Right lobe of liver (tissue), 6 donors: Measurements from ENCODE around the gene PTCRA. TPM values are rescaled to one million over a fixed set of nuclear protein-coding genes. Genes with fewer than 3 reads are reported as not detected.

Source experiments
- ATAC-seq, 4 donors: fragments of 200-7000 bp; cut with Tn5 transposase; one replicate each; pipeline ENCODE4 v1.9.1; 2020; ENCODE audit warnings: mild to moderate bottlenecking in 4 of 4, moderate library complexity in 4 of 4
- DNase-seq, 3 donors: peaks; one replicate each; pipeline ENCODE4 v3.0.0-alpha.2; 2020
- H3K27ac ChIP-seq, 3 donors: fragments of 200-600 bp; one replicate each; pipeline ENCODE4 v1.8.0; 2022
- H3K27me3 ChIP-seq, 2 donors: fragments of 200-600 bp; one replicate each; pipeline ENCODE4 v1.8.0; 2022
- H3K36me3 ChIP-seq, 4 donors: fragments of 200-600 bp; sonication (generic) in 1 of 4; one replicate each; pipeline versions ENCODE4 v1.5.1 to v1.8.0; 2017 to 2022; ENCODE audit warnings: control low read depth in 1 of 4
- H3K4me1 ChIP-seq, 4 donors: fragments of 200-600 bp; sonication (generic) in 1 of 4; one replicate each; pipeline versions ENCODE4 v1.5.1 to v1.8.0; 2017 to 2022; ENCODE audit warnings: control low read depth in 1 of 4
- H3K4me3 ChIP-seq, 3 donors: fragments of 200-600 bp; one replicate each; pipeline ENCODE4 v1.8.0; 2022
- H3K9me3 ChIP-seq, 4 donors: fragments of 200-600 bp; sonication (generic) in 1 of 4; one replicate each; pipeline versions ENCODE4 v1.5.1 to v1.8.0; 2017 to 2022; ENCODE audit warnings: control low read depth in 1 of 4
- CTCF ChIP-seq, 4 donors: fragments of 200-600 bp in 3 of 4; fragments of 450-650 bp in 1 of 4; IDR thresholded peaks; one replicate each; pipeline versions ENCODE4 v1.5.1 to v1.8.0; 2016 to 2022; ENCODE audit warnings: antibody characterized with exemption in 4 of 4, mild to moderate bottlenecking in 2 of 4
- POLR2A ChIP-seq: fragments of 450-650 bp; IDR thresholded peaks from one replicate; pipeline ENCODE4 v1.6.1; 2017; ENCODE audit warnings: antibody characterized with exemption, mild to moderate bottlenecking
- WGBS: methylation state at CpG from one replicate; pipeline ENCODE4 v1.1.6; 2018; ENCODE audit warnings: low coverage, low lambda C conversion rate; ENCODE audit not compliant: insufficient coverage; ENCODE audit errors: missing lambda C conversion rate; 5-methylcytosine and 5-hydroxymethylcytosine counted together
- intact Hi-C, 2 donors: fragments of 100-400 bp; cut with DNase I; formaldehyde crosslinking; loops; one replicate each; pipeline versions ENCODE4 v1.11.2 to v1.14.1; 2022
- total RNA-seq, 6 experiments: library from RNA; depleted of rRNA in 2 of 6; stranded (reverse); fragments of >200 nt in 2 of 6; fragmentation: NEBNext Ultra II Directional in 3 of 6; extraction: Animal tissue kit (Norgen Biotek cat#: 25700) in 3 of 6; gene quantifications; one replicate each; pipeline versions ENCODE4 v1.1.0 to v1.2.4, GENCODE V29; 2016 to 2023
- donor health status: DM: no; HTN: yes; CAD: no.
- donor health status: DM: no; HTN: no; CAD: no.
- donor health status: DM: no; HTN: no; CAD: no.
- donor health status: DM: no; HTN: yes; CAD: no.
- donor health status: DM: no; HTN: yes; CAD: no.

The PTCRA gene
- total RNA-seq, 6 experiments from 2014 or later, result 0.31 to 0.46 (median 0.37) TPM; not detected in 3

- Histone ChIP-seq H3K4me1 (peaks cover 0 to 8% (median 3%) of the 10 kb centered on the region in 4 donors), H3K27ac (peak overlapping the region in 2 of 3 donors; percentile 78 to 93), H3K9me3 (no peaks in the 10 kb centered on the region), H3K27me3 (no peaks in the 10 kb centered on the region), H3K4me3 (peak overlapping the region; percentile 51 to 93 (median 86)), H3K36me3 (peaks cover 0 to 26% (median 8%) of the 10 kb centered on the region in 4 donors)
- ATAC-seq, result no peak
- intact Hi-C loops, result no loop called here
- no peak for DNase-seq
- no peak for TF ChIP-seq CTCF (IDR thresholded peaks at IDR 0.05)
- TF ChIP-seq POLR2A, result no peak
- WGBS, result 14% methylated on average over 10 of the region's 13 CpGs
Observed at GRCh38 chr6:42959917-42960242, 44.0 kb downstream of the PTCRA start.

GRCh38 chr6:42960243-42961019 lies 44.6 kb downstream of the PTCRA start, which contains the start of gene GNMT:
Gene GNMT, plus strand, starts transcription at chr6:42960754. Its CDS starts 14 bp downstream, at chr6:42960768.
- ATAC-seq, result peak; percentile 91 to 95 (median 92)
- WGBS, result 10% methylated on average over 9 of the region's 62 CpGs
- H3K27me3 ChIP-seq, result no peaks in the 10 kb centered on the region
- peak in 1 of 4 donors; percentile 23 for TF ChIP-seq CTCF (IDR thresholded peaks at IDR 0.05)
- TF ChIP-seq POLR2A, result peak; percentile 46
- peaks cover 0 to 32% (median 11%) of the 10 kb centered on the region in 4 donors for H3K36me3 ChIP-seq
- peak; percentile 87 to 96 (median 95) for DNase-seq
- intact Hi-C loops, result no loop called here
- H3K4me1 ChIP-seq, result peaks cover 0 to 8% (median 3%) of the 10 kb centered on the region in 4 donors
- H3K27ac ChIP-seq, result peak within 1 kb of the TSS in 2 of 3 donors; percentile 78 to 93
- H3K9me3 ChIP-seq, result no peaks in the 10 kb centered on the region
- peak within 1 kb of the TSS; percentile 51 to 93 (median 86) for H3K4me3 ChIP-seq

GRCh38 chr6:42961020-42961470 lies 45.2 kb downstream of the PTCRA start:
- H3K4me1 ChIP-seq, result peaks cover 0 to 8% (median 3%) of the 10 kb centered on the region in 4 donors
- TF ChIP-seq POLR2A, result no peak
- TF ChIP-seq CTCF (IDR thresholded peaks at IDR 0.05), result no peak
- H3K9me3 ChIP-seq, result no peaks in the 10 kb centered on the region
- DNase-seq, result peak in 1 of 3 donors; percentile 34
- WGBS, result 8% methylated on average over 12 of the region's 15 CpGs
- no peaks in the 10 kb centered on the region for H3K27me3 ChIP-seq
- H3K36me3 ChIP-seq, result peaks cover 0 to 36% (median 14%) of the 10 kb centered on the region in 4 donors
- peak overlapping the region; percentile 51 to 93 (median 86) for H3K4me3 ChIP-seq
- H3K27ac ChIP-seq, result peak overlapping the region in 2 of 3 donors; percentile 78 to 93
- peak; percentile 38 to 69 (median 58) for ATAC-seq
- intact Hi-C loops, result no loop called here

GRCh38 chr6:42962096-42962495 lies 46.2 kb downstream of the PTCRA start:
- Histone ChIP-seq H3K4me1 (peaks cover 0 to 8% (median 3%) of the 10 kb centered on the region in 4 donors), H3K4me3 (peak overlapping the region in 2 of 3 donors; percentile 86 to 93), H3K27me3 (no peaks in the 10 kb centered on the region), H3K36me3 (peaks cover 0 to 42% (median 18%) of the 10 kb centered on the region in 4 donors), H3K9me3 (no peaks in the 10 kb centered on the region), H3K27ac (peak overlapping the region in 1 of 3 donors; percentile 93)
- no peak for TF ChIP-seq POLR2A
- no peak for TF ChIP-seq CTCF (IDR thresholded peaks at IDR 0.05)
- DNase-seq (no peak), ATAC-seq (no peak)
- WGBS, result 100% methylated on average over 2 of the region's 12 CpGs
- intact Hi-C loops, result no loop called here
